GM12801 (cell line): ENCODE results near the gene TTLL11.

Source experiments
- CTCF ChIP-seq: IDR thresholded peaks from one replicate; pipeline ENCODE4 v1.5.1; 2011; ENCODE audit warnings: control low read depth; ENCODE audit not compliant: insufficient read length; ENCODE audit errors: extremely low read depth

TTLL11 gene

GRCh38 chr9:122030357-122030756, 62.8 kb downstream of the TTLL11 start:
- no peak for TF ChIP-seq CTCF

GRCh38 chr9:122029898-122030297, 63.2 kb downstream of the TTLL11 start:
- no peak for TF ChIP-seq CTCF

GRCh38 chr9:122028089-122028488, 65.0 kb downstream of the TTLL11 start:
- no peak for TF ChIP-seq CTCF

GRCh38 chr9:122020398-122020797, 72.7 kb downstream of the TTLL11 start:
- TF ChIP-seq CTCF = no peak

GRCh38 chr9:122016744-122017143, 76.4 kb downstream of the TTLL11 start:
- TF ChIP-seq CTCF = no peak

GRCh38 chr9:122016309-122016708, 76.8 kb downstream of the TTLL11 start:
- no peak for TF ChIP-seq CTCF

- no peak for TF ChIP-seq CTCF
Measured at GRCh38 chr9:122015170-122015821, 77.8 kb downstream of the TTLL11 start.
